Thoracic aorta (tissue), 2 donors: ENCODE measurements around the gene SYP. TPM values are rescaled to one million over a fixed set of nuclear protein-coding genes. Genes with fewer than 3 reads are reported as not detected.

Experiments
- ATAC-seq: fragments of 150-250 bp; one replicate; pipeline ENCODE4 v1.8.0; 2017; ENCODE audit warnings: low read depth; ENCODE audit not compliant: insufficient number of reproducible peaks, low FRiP score
- DNase-seq: peaks from one replicate; pipeline ENCODE4 v3.0.0-alpha.2; 2020; ENCODE audit warnings: low spot score
- H3K27ac ChIP-seq, 2 donors: fragments of 200-600 bp; sonication (generic); 1 replicate in 1 of 2; 2 replicates in 1 of 2; pipeline ENCODE4 v1.5.1; 2016; ENCODE audit warnings: mild to moderate bottlenecking in 2 of 2, moderate library complexity in 2 of 2
- H3K27me3 ChIP-seq: fragments of 200-600 bp; sonication (generic); replicated peaks from 2 replicates; pipeline ENCODE4 v1.6.0; 2016; ENCODE audit warnings: mild to moderate bottlenecking; ENCODE audit not compliant: insufficient read depth
- H3K36me3 ChIP-seq: fragments of 200-600 bp; sonication (generic); one replicate; pipeline ENCODE4 v1.5.1; 2016
- H3K4me1 ChIP-seq, 2 donors: fragments of 200-600 bp; sonication (generic); 1 replicate in 1 of 2; 2 replicates in 1 of 2; pipeline versions ENCODE4 v1.5.1 to v1.6.0; 2016; ENCODE audit warnings: low read depth in 2 of 2, mild to moderate bottlenecking in 1 of 2; ENCODE audit not compliant: control insufficient read depth in 1 of 2
- H3K4me3 ChIP-seq: fragments of 200-600 bp; sonication (generic); 2 replicates; pipeline ENCODE4 v1.5.1; 2016; ENCODE audit warnings: mild to moderate bottlenecking
- H3K9me3 ChIP-seq: fragments of 200-600 bp; sonication (generic); 2 replicates; pipeline ENCODE4 v1.5.1; 2016
- CTCF ChIP-seq: fragments of 200-600 bp; sonication (generic); IDR thresholded peaks from one replicate; pipeline ENCODE4 v1.5.1; 2019; ENCODE audit warnings: antibody characterized with exemption
- total RNA-seq, 2 donors: library from RNA; depleted of rRNA; stranded (reverse); fragments of >200 nt; gene quantifications; one replicate each; pipeline versions ENCODE4 v1.1.0 to v1.2.3, GENCODE V29; 2016

SYP gene
- total RNA-seq, 2 donors from 2014 or later = 3.2 to 6.9 TPM

GRCh38 chrX:49221868-49222267 lies 21.9 kb upstream of the SYP start:
- H3K36me3 ChIP-seq = no peaks in the 10 kb centered on the region
- no peak overlapping the region for H3K4me3 ChIP-seq
- no peak for TF ChIP-seq CTCF
- H3K27ac ChIP-seq = no peak overlapping the region
- ATAC-seq = no peak
- DNase-seq = no peak
- no peaks in the 10 kb centered on the region for H3K27me3 ChIP-seq
- no peaks in the 10 kb centered on the region for H3K4me1 ChIP-seq
- no peaks in the 10 kb centered on the region for H3K9me3 ChIP-seq

DNA sequence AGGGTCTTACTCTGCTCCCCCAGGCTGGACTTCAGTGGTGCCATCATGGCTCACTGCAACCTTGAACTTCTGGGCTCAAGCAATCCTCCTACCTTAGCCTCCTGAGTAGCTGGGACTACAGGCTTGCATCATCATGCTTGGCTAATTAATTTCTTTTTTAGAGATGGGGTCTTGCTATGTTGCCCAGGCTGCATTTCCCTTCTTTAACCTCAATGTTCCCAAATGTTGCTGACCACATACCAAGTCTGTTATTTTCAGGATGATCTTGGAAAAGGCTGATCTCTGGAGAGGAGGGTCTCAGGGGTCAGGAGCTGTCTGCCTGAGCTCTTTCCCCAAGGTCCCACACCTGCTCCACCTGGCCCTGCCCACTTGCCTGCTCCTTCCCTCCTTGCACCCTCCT lies 20.1 kb upstream of the SYP start:
- no peak for TF ChIP-seq CTCF
- H3K4me1 ChIP-seq = no peaks in the 10 kb centered on the region
- ATAC-seq (no peak), DNase-seq (no peak)
- H3K27ac ChIP-seq = no peak overlapping the region
- no peaks in the 10 kb centered on the region for H3K36me3 ChIP-seq
- no peaks in the 10 kb centered on the region for H3K27me3 ChIP-seq
- H3K9me3 ChIP-seq = no peaks in the 10 kb centered on the region
- H3K4me3 ChIP-seq = no peak overlapping the region

- Histone ChIP-seq H3K27me3 (no peaks in the 10 kb centered on the region), H3K4me3 (no peak overlapping the region), H3K27ac (no peak overlapping the region), H3K36me3 (no peaks in the 10 kb centered on the region), H3K9me3 (no peaks in the 10 kb centered on the region), H3K4me1 (no peaks in the 10 kb centered on the region)
- no peak for TF ChIP-seq CTCF
- ATAC-seq (no peak), DNase-seq (no peak)
These were observed 15.1 kb upstream of the SYP start for GRCh38 chrX:49214996-49215526.

GRCh38 chrX:49214416-49214815 lies 14.4 kb upstream of the SYP start:
- H3K4me3 ChIP-seq = no peak overlapping the region
- H3K27ac ChIP-seq = no peak overlapping the region
- no peaks in the 10 kb centered on the region for H3K36me3 ChIP-seq
- H3K4me1 ChIP-seq = no peaks in the 10 kb centered on the region
- TF ChIP-seq CTCF = no peak
- H3K9me3 ChIP-seq = no peaks in the 10 kb centered on the region
- ATAC-seq (no peak), DNase-seq (no peak)
- no peaks in the 10 kb centered on the region for H3K27me3 ChIP-seq

DNA sequence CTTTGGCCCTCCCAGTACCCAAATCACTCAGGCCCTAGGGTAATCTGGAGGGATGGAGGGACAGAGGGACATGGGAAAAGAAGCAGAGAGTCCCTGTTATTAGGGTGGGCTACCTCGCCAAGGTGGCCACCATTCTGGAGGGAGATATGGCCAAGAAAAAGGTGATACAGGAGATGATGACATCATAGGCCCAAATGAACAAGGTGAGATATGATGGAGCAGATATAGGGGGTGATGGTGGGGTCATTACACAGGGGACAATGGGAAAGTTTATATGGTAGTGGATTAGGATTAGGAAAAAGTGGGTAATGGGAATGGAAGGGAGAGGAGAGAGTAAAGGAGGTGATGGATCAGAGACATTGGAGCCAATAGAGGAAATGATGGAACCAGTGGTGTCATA lies 12.9 kb upstream of the SYP start:
- H3K9me3 ChIP-seq = no peaks in the 10 kb centered on the region
- H3K4me1 ChIP-seq = no peaks in the 10 kb centered on the region
- no peaks in the 10 kb centered on the region for H3K36me3 ChIP-seq
- H3K4me3 ChIP-seq = no peak overlapping the region
- ATAC-seq (no peak), DNase-seq (no peak)
- H3K27me3 ChIP-seq = no peaks in the 10 kb centered on the region
- TF ChIP-seq CTCF = no peak
- no peak overlapping the region for H3K27ac ChIP-seq
